Glomerular visceral epithelial cell (primary cell): ENCODE measurements around the gene ICA1L.
"Not testable (repeated sequence)": the region's sequence is repeated elsewhere in the genome, so short reads cannot be mapped to it uniquely, and the experiment has no call there.

Source experiments
- DNase-seq: peaks from one replicate; pipeline ENCODE4 v3.0.0-alpha.2; 2016; ENCODE audit errors: extremely low spot score

Gene ICA1L

DNA sequence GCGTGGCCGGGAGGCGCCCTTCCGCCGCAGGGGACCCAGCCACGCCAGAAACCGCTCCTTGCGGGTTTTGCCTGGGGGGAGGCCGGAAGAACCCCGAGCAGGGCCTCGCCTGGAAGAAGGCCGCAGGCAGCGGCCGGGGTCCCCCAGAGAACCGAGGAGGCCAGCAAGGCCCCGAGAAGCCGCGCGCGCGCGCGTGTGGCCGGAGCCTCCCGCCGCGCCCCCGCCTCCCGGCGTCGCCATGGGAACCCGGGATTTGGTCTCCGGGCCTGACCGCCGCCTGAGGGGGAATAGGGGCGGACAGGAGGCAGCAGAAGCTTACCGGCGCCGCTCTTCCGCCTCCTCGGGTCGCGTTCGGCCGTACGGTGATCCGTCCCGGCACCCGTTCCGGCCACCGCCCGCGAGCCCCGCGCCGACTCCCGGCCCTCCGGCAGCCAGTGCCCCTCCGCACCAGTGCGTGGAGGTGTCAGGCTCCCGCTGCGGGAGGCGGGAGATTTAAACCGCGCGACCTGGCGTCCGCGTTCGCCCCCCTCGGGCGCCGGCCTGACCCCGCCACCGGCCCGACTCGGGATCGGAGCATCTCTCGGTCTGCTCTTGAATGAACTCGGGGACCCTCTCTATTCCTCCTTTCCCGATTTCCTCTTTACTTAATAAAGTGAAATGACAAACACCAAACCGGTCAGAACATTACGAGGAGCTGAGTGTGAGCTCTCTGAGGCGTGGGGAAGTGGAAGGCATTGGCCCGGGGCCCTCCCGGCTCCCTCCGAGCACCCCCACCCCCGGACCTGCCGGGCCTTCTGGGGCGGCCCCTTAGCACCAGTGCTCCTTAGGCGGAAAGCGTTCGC is at the start of gene ICA1L:
Gene ICA1L (minus strand): TSS at position 467 of the 842 bp plus-strand sequence. CDS start 42,757 bp downstream, outside the sequence.
- DNase-seq: peak; percentile 68

DNA sequence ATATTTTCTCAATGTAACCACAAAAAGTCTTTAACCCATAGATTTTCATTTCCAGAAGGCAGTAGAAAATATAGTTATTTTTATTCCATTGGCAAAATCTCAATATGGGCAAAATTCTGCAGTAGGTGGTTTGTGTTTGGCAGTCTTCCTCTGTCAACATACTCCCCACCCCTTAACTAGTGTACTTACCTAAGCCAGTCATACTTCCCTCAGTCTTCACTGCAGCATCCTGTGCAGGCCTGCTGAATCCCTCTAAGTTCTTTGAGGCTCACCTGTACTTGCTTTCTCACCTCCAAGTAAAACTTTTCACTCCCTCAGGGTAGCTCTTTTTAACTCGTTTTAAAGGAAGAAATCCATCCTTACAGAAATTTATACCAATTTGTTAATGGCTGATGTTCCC is 47.3 kb upstream of the ICA1L start:
- DNase-seq: no peak

DNA sequence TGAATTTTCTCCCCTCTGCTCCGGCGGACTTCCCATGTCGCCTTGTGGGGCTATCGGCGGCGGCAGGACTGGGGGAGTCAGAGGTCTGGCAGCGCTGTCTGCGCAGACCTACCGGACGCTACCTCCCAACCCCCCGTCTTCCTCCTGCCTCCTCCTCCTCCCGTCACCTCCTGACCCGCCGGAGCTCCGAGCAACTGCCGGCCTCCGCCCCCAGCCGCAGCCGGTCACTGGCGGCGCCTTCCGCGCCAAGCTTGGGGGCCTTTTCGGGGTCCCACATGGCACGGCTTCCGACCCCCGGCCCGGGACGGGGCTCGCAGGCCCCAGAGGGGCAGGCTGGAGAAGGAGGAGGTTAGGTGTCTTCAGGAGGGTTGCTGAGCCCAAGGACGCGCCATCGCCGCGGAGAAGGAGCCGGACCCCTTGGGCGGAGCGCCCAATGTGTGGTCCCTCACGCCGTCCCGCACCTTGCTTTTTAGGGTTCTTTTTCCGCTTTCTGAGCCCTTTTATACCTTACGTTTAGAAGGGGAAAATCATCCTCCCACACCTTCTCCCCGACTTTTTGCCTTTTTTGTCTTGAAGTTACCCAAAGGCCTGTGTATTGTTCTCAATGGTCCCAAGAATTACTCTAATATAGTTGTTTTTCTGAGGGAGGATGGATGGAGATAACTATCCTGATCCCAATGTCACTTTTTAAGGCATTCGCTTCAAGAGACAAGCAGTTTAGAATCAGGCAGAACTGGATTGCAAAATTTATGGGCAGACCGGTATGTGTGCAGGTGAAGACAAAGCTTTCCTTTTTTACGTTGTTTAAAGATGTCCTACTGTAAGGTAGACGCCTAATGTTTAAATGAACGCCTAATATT is 41.0 kb upstream of the ICA1L start:
- DNase-seq: not testable (repeated sequence)

DNA sequence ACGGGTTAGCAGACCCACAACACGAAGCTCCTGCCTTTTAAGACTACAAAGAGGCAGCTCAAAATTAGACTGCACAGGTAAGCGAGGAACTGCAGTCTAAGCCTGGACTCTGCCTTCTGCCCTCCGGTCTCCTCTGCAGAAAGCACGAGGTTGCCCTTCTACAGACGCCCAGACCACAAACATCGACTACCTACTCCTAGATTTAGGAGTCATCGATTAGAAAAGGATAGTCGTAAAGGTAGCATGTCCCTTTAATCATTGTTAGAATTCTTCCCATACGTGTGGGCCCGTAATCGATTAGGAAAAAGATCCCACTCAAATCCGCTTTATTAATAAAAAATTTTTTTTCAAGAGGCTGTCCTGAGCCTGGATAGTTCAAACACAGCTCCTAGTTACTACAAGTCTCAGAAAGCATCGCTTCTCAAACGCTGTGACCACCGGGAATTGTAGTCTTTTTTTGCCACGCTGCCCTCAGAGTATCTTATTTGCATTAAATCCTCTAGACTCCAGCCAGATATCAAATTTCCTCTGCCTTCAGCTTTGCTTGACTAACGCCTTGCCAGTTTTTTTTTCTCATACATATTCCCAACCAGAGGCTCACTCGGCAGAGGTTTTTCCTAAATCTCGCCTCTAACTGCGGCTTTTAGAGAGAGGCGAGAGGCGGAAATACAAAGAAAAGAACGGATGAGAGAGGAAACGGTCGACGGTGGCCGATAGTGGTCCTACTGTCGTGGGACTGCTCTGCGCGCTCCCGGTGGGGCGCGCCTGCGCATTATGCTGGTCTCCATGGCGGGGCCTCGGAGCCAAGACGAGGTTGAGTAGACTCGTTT is 40.2 kb upstream of the ICA1L start, which contains the start of the genes CARF and WDR12:
Gene CARF (plus strand): TSS at position 764 of the 830 bp plus-strand sequence. CDS start 29,628 bp downstream, outside the sequence.
Gene WDR12 (minus strand): TSS at position 162 of the 830 bp plus-strand sequence. CDS start 197 bp downstream, outside the sequence.
- peak; percentile 93 for DNase-seq

DNA sequence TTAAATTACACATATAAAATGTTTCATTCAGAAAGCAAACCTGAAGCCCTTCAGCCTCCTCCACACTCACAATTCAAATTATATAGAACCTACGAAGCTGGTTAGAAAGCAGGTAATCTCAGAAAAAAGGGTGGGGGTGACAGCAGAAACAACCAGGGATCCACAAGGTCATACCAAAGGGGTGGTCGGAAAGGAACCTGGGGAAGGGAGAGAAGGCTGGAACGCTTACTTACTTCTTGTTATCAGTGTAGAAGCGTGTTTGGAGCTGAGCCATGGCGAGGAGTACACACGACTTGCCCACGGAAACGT is 39.6 kb upstream of the ICA1L start:
- DNase-seq: no peak

DNA sequence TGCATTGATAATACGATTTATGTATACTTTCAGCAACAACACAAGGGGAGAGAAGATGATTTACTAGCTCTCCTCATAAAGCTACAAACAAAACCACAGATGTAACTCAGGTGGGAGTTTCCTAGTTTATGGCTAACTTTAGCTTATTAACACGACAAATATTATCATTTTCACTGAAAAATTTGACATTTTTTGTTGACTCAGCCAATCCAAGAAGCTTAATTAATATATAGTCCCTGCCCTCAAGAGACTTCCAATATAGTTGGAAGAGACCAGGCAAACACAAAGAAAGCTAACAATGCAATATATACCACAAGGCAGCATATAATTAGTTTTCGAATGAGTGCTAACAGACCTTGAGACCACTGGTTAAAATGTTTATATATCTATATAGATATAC is 39.1 kb upstream of the ICA1L start:
- DNase-seq: no peak

DNA sequence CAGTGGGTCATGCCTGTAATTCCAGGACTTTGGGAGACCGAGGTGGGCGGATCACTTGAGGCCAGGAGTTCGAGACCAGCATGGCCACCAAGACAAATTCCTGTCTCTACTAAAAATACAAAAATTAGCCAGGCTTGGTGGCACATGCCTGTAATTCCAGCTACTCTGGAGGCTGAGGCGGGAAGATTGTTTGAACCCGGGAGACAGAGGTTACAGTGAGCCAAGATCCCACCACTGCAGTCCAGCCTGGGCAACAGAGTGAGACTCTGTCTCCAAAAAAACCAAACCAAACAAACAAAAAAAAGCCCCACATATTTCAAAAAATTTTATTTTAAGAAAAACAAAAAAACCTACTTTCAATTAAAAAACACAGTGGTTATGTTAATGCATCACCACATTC is 38.7 kb upstream of the ICA1L start:
- not testable (repeated sequence) for DNase-seq

DNA sequence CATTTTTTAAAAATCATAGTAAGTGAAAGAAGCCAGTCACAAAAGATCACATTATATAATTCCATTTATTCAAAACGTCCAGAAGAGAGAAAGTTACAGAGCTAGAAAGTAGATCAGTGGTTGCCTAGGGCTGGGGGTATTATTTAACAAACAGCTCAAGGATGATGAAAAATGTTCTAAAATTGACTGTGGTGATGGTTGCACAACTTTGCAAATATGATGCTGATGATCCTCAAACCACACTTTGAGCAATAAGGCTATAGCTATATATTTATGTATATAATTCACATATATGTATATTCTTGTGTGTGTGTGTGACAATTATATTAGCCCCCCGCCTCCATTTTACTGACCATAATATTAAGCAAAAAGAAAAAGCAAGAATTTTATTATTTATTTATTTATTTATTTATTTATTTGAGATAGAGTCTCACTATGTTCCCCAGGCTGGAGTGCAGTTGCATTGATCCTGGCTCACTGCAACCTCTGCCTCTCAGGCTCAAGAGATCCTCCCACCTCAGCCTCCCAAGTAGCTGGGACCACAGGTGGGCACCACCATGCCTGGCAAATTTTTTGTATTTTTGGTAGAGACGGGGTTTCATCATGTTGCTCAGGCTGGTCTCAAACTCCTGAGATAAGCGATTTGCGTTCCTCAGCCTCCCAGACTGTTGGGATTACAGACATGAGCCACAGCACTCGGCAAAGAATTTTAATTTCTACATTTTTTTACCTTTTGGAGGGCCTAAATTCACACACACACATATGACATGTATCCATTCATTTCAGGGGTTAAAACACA is 38.0 kb upstream of the ICA1L start:
- no peak for DNase-seq

DNA sequence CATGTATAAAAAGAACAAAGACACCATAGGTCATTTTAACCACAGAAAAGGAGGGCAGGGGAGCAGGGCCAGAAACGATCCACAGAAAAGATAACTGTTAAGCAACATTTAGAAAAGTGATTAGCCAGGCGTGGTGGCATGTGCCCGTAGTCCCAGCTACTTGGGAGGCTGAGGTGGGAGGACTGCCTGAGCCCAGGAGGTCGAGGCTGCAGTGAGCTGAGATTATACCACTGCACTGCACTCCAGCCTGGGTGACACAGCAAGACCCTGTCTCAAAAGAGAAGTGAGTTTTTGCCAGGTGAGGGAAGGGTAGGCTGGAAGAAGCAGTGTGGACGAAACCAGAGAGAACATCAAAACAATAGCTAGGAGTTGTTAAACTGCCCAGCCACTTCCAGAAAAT is 36.6 kb upstream of the ICA1L start:
- DNase-seq: no peak

DNA sequence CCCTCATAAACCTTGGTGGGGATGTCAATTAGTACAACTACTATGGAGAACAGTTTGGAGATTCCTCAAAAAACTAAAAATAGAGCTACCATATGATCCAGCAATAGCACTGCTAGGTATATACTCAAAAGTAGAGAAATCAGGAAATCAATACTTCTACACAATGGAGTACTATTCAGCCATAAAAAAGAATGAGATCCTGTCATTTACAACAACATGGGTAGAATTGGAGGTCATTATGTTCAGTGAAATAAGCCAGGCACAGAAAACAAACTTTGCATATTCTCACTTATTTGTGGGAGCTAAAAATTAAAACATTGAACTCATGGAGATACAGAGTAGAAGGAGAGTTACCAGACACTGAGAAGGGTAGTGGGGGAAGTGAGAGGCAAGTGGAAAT is 33.9 kb upstream of the ICA1L start:
- not testable (repeated sequence) for DNase-seq

DNA sequence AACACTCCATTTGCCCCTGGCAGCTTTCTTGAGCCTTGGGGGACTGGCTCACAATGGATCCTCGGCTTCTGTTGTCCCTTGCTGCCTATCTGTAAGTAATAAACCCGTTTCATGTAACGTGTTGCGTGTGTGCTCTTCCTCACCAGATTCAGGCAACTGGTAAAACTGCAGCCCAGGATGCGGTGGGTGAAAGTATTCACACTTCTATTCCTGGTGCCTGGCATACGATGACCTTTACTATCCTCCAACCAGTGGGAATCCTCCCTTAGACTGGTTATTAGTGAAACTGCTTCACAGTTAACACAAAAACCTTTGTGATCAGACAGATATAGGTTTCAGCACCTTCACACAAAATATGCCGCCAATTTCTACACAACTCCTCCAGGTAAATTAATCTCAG is 13.6 kb upstream of the ICA1L start:
- no peak for DNase-seq

DNA sequence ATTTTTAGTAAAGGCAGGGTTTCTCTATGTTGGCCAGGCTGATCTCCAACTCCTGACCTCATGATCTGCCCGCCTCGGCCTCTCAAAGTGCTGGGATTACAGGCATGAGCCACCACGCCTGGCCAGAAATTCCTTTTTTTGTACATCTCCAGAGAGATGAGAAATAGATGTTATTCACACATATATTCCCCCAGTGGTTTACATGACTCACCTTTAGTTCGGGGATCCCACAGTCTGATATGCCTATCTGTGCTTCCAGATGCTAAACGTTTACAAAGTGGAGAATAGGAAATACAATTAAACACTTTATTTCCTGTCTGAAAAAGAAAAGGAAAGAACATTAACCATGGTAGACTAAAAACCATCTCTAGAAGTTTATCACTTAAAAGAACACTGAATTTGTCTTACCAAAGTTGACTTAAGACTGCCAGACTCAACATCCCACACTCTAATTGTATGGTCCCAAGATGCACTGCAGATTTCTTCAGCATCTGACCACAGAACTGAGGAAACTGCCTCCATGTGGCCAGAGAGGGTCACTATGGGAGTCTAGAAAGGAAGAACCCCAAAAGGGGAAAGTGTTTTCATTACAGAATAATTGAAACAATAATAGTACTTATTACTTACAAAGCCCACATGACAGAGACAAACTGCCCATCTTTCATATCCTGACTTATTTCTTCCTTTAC is 12.6 kb upstream of the ICA1L start:
- DNase-seq: no peak

DNA sequence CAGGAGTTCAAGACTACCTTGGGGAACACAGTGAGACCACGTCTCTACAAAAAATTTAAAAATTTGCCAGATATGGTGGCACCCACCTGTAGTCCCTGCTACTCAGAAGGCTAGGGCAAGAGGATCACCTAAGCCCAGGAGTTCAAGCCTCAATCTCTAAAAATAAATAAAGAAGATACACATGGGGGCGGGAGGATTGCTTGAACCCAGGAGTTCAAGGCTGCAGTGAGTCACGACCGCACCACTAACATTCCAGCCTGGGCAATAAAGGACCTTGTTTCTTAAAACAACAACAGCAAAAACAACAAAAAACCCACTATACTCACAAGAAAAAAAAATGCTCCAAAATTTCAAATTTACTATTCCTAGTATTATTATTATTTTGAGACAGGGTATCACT is 10.0 kb upstream of the ICA1L start:
- DNase-seq: no peak

DNA sequence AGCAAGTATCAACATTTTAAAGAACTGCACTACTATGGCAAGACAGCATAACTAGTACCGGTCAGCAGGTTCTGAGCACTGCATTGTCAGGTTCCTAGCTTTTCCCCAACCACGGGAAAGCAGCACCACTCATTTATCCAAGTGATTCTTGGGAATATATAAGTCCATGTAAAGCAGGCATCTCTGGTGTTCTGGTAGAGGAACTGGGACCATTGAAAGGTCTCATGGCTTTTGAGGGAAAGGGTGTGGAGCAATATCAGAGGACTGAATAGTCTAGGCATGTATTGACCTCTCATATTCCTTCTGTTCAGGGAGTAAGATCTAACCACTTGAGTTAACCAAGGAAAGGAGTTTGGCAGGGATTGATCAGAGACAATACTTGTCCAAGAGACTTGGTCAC is 6.1 kb upstream of the ICA1L start:
- no peak for DNase-seq

DNA sequence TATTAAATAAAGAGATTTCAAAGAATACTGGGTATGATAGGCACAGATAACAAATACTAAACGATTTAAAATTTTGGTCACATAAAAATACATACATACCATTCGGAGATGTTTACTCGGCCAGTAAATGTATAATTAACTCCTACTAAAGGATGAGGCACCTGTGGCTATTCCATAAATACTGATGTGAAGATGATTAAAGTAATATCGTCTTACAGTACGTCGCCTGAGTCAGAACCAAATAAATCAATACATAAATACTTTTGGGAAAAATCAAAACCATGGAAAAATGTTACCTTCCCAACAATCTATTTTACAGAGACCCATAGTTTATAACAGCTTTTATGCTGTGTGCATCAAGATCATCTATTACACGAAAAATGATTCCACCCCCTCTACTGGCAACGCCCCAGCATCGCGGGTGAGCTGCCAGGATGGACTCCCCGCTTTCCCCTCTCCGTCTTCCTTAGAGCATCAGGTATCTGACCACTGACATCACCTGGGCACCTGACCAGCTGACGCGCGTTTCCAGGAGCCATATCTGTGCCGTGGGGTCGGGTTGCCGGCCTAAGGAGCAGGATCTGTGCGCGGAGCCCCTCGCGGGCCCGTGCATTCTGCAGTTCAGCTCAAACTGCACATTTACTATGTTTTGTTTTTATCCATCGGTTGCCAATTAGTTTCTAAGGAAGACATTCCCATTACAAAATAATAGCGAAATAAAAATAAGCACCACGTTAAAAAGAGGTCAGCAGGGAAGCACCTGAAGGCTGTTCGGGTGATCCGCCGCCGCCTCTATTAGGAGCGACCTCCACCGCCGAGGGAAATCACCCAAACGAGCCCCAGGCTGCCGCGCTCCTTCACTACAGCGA is 901 bp downstream of the ICA1L start:
- DNase-seq: peak; percentile 75

DNA sequence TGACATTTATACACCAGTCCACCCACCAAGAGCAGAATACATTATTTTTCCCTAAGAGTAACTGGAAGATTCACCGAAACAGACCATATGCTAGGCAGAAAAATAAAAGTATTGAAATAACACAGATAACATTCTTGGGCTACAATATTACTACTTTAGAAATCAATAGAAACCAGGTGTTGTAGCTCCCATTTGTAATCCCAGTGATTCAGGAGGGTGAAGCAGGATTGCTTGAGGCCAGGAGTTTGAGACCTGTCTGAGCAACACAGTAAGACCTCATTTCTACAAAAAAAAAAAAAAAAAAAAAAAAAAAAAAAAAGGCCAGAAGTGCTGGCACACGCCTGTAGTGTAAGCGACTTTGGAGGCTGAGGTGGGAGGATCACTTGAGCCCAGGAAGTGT is 9.6 kb downstream of the ICA1L start:
- no peak for DNase-seq

DNA sequence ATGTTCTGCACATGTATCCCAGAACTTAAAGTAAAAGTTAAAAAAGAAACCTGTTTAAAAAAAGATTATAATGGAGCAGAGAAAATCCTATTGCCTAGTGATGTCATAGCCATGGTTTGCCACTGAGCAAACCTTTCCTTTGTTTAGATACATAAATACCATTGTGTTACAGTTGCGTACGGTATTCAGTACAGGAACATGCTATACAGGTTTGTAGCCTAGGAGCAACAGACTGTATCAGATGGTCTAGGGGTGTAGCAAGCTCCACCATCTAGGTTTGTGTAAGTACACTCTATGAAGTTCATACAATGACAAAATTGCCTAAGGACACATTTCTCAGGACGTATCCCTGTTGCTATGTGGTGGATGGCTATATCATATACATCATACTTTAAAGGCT is 13.0 kb downstream of the ICA1L start:
- no peak for DNase-seq

DNA sequence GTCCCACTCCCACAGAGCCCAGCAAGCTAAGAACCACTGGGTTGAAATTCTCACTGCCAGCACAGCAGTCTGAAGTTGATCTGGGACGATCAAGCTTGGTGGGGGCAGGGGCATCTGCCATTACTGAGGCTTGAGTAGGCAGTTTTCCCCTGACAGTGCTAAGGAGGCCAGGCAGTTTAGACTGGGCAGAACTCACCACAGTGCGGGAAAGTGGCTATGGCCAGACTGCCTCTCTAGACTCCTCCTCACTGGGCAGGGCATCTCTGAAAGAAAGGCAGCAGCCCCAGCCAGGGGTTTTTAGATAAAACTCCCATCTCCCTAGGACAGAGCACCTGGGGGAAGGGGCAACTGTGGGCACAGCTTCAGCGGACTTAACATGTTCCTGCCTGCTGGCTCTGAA is 22.2 kb downstream of the ICA1L start:
- DNase-seq: not testable (repeated sequence)

DNA sequence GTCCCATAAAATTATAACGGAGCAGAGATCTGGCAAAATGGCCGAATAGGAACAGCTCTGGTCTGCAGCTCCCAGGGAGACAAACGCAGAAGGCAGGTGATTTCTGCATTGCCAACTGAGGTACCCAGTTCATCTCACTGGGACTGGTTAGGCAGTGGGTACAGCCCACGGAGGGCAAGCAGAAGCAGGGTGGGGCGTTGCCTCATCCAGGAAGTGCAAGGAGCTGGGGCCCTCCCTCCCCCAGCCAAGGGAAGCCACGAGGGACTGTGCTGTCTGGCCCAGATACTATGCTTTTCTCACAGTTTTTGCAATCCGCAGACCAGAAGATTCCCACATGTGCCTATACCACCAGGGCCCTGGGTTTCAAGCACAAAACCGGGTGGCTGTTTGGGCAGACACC is 22.8 kb downstream of the ICA1L start:
- DNase-seq: no peak
